HG02623 (cell line): ENCODE measurements around the gene SSUH2.

ENCODE experiments used
- ATAC-seq: cut with Tn5 transposase; IDR thresholded peaks from one replicate; pipeline ENCODE4 v1.9.1; 2021; ENCODE audit warnings: moderate library complexity; ENCODE audit not compliant: unreplicated experiment

Gene SSUH2

DNA sequence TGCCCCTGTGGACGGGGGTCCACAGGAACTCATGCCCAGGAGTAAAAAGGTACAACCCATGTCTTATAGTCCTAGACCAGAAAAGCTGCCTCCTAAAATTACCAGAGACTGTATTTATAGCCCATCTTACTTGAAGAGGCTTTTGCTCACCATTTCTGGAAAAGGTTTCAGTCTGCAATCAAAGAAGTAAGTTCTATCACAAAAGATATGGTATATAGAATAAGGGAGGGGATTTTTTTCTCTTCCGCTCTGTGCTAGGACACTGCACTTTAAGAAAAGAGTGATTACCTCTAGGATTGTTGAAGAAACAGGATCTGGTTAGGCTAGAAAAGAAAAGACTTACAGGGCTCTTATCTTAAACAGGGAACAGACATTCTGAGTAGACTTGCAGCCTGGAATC lies 2.6 kb downstream of the SSUH2 start:
- ATAC-seq: no peak

DNA sequence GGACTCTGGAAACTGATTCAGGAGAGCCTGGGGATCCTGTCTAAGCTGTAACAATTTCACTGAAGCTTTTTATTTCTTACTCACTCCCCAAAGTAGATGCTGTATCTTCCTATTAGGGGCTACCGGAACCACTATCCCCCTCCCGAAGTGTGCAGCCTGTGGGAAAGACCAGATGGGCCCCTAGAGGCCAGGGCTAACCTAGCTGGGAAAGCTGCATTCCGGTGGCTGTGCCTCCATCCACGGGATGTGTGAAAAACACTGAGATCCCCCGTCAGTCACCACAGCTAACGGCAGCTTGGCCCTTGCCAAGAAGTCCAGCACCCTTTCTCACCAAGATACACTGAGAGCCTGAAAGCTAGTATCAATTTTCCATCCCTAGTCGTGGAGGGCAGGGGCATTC lies 3.1 kb downstream of the SSUH2 start:
- ATAC-seq: no peak

DNA sequence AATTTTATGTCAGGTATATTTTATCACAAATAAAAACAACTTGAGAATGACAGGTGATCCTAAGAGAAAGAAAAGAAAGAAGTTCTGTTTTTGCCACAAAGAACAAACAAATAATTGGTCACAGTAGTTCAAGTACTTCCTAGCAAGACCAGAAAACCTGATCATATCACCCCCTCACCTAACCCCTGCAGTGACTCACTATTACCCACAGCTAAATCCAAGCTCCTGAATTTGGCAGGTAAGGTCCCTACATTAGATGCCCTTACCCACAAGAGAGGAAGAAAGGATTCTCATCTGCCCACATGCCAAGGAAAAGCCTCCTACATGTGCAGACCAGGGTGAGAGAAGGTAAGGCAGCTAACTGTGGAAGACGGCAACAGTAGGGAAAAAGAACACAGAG lies 4.4 kb downstream of the SSUH2 start:
- no peak for ATAC-seq

DNA sequence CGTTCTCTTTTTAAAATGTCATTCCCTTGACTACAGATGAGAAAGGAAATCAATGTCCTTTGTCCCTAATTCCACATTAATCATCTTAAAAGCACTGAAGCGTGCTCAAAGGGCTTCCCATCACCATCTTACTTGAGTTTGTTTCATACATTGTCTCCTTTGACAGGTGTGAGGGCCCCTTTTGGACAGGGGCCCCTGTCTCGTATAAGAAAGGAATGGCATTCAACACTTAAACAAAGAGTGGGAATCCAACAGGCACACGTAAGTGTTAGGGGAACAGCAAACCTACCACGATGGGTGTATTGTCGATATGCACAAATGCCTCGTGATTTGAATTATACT lies 5.0 kb downstream of the SSUH2 start:
- no peak for ATAC-seq

DNA sequence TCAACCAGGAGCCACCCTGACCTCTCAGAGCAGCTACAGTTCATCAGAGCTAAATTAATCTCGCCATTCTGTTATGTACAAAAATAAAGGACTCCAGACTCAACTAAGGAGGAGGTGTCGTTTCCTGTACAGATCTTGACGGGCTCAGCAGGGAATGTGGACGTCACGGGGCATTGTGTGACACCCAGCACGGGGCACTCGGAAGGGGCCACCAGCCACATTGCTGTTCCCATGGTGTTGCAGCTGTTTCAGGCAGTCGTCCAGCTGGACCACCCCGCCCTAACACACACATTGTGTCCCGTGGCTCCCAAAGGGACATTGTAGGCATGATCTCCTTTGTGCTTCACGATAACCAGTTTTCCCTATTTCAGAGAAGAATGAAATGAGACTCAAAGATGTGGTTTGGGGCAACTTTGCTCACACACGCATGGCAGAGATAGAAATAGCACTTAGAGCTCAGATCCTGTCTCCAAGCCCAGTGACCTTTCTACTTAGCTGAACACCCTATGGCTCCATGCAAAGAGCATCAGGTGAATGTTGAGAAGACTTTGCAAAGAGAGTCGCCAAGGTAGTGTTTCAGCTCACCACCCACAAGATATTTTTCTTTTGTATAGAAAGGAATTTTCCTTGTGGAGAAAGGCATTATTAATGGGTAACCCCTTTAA lies 5.5 kb downstream of the SSUH2 start:
- no peak for ATAC-seq

DNA sequence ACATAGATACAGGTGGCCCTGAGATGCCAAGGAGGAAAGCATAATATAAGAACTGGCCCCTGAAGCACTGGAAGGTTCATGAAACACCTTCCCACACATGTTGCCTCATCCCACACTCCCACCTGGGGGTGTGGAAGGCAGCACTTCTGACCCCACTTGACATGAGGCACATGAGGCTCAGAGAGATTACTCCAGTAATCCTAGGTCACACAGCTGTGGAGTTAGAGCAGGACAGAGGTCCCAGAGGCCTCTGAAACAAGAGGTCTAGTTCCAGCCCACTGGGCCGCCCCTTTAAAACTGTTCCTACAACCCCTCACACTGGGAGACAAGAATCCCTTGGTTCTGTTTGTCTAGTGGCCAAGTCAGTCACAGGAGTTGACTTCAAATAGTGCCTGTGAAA lies 7.2 kb downstream of the SSUH2 start:
- ATAC-seq: no peak

DNA sequence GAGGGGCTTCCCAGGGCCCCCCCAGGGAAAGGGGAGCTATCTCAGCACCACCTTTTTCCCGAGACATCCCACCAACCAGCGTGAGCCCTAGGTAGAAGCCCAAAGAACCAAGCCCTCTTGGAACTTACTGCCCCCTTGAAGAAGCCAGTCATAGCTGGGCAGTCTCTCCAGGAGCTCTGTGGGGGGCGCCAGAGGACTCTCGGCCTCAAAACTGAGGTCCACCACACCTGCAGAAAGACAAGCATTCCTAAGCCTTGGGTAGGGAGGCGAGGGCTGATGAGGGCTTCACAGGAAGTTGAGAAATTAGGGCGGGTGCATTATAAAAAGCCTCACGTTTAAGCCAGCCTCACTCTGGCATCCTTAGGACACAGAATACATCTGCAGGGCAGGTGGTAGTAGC lies 9.0 kb downstream of the SSUH2 start:
- no peak for ATAC-seq

DNA sequence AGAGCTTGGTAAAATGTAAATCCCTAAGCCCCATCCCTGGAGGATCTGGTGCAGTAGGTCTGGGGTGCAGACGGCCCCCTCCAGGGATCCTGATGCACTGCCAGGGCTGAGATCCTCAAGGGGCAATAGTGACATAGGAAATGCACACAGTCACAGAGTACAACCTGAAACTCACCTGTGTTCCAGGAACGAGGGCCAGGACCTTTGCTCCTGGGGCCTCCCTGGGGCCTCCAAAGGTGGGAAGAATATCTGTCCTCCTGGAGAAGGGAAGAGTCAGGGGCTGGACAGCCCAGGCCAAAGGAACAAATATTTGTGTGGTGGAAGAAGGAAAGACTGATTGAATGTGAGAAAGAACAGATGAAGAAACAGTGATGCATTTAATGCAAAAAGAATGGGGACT lies 9.5 kb downstream of the SSUH2 start:
- no peak for ATAC-seq

DNA sequence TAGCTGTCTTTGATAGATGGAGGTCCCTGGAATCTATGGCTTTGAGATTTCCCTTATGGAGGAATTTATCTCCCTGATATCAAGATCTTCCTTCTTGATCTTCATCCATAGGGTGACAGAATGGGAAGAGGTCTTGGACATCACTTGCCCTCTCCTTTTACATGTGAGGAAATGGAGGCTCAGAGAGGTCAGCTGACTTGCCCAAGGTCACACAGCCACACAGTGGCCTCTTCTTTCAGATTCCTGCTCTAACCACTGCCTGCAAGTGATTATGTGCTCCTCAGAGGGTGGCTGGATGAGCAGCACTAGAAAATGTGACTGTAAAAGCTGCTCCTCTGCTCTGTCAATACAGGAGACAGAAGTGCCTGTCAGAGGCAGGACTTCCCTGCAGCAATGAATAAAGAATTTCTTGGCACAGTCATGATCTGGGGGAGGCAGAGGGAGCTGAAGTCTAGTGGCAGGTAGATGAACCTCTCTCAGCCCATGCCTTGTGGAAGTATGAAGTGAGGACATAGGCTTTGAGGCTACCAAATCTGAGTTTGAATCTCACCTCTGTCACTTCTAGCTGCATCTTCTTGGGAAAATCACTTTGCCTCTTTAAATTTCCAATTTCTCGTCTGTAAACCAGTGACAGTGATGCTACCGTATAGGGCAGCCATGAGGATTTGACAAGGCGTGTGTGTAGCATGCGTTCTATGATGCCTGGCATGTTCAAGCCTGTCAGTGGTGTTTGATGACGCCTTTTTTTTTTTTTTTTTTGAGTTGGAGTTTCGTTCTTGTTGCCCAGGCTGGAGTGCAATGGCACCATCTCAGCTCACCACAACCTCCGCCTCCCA lies 12.0 kb downstream of the SSUH2 start:
- ATAC-seq: no peak

DNA sequence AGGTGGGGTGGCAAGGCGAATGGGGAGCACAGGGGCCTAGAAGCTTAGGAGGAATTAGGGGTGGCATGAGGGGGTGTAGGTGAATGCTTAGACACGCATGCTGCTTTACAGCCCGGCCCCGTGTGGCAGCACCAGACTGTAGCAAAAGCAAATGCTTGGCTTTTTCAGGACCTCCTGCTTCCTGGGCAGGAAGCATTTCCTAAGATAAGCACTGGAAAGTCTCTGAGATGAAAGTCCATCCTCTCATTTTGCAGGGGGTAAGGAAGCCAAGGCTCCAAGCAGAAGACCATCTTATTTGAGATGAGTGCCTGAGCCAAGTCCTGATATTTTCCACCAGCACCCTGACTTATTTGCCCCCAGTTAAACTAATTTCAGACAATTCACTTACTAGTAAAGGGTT lies 12.9 kb downstream of the SSUH2 start:
- no peak for ATAC-seq

DNA sequence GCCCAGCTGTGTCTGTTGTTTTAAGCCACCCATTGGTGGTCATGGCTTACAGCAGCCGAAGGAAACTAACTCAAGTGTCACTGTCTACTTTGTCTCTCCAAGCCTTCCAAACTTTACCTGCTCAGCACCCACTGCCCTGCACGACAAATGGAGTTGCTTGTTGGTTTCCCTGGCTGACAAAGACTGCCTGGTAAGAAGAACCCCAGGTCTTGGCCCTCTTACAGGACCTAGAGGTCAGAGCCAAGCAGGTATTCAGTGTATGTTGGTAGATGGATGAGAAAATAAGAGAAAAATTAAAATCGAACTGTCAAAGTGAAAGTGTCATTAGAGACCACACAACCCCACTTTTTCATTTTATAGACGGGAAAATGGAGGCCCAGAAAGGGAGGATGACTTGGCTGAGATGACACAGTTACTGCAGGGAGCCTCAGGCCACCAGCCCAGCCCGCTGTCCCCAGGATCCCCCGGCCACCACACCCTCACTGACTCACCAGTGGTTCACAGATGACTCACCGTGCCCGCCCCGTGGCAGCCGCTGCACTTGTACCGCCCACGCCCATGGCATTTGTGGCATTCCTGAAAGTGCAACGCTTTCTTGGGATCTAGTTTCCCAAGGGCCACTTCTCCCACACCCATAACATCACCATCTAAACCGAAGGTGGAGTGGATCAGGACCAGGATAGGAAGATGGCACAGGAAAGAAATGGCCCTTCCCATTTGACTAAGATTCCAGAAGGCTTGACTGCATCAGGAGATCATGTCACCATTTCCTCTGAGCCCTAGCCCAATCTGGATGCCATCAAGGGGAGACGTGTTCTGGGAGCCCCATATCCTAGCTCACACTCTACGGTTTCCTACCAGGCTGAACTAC lies 15.2 kb downstream of the SSUH2 start:
- ATAC-seq: peak; percentile 51

DNA sequence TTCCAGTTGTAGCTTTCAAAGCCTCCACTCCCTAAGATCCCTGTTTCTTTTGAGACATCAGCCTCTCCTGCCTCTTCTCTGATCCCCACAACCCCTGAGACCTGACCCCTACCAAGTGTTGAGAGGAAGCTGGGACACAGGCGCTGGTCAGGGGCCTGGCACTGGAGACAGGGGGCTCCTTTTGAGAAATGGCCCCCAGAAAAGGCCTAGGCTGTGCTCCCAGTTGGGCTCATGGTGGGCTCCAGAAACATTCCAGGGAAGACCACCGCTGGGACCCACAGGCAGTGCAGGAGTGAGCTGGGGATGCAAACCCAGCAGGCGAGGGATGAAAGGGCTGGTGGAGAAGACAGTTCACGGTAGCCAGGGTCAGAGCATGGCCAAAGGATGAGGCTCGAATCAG lies 16.6 kb downstream of the SSUH2 start:
- no peak for ATAC-seq

DNA sequence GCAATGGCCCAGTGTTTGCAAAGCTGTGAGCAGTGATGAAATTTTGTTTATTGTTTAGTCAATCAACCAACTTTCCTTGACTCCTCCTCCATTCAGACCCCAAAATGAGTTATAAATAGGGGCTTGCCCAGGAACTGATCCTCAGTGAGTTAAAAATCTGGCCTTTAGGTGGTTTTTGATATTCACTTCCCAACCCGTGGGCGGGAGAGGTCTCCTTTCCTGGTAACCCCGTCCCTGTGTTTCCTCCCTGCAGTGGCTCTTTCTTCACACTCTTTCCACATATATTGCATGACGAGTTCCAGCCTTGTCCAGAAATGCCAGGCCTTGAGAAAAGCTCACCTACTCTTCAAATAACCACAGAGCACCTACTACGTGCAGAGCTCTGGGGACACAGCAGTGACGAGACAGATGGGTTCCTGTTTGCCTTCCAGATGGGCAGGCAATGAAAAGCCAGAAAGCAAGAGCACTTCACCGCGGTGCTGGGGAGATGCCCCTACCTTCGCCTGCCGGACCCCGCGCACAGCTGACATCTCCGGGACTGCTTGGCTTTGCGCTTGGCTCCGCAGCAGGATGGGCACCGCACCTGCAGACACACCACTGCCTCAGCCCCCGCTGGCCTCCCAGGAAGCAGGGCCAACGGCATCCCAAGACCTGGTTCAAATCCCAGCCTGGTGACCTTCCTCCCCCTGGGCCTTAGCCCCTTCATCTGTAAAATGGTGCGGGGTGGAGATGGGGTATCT lies 17.2 kb downstream of the SSUH2 start:
- no peak for ATAC-seq

DNA sequence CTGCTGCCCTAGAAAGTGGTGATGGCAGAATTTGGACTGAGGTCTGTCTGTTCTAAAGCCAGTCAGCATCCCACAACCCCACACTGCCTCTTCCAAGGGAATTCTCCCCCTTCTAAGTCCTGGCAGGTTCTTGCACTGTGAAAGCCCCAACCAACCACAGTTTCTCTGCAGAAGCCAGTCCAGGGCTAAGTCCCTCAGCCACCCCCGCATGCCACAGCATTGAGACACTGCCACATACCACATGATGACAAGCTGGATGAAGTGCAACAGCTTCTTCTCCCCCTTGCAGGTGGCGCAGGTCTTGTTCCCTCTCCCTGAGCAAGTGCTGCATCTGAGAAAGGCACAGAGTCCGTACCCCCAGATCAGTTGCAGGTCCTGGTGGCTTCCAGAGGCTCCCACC lies 18.6 kb downstream of the SSUH2 start:
- no peak for ATAC-seq

DNA sequence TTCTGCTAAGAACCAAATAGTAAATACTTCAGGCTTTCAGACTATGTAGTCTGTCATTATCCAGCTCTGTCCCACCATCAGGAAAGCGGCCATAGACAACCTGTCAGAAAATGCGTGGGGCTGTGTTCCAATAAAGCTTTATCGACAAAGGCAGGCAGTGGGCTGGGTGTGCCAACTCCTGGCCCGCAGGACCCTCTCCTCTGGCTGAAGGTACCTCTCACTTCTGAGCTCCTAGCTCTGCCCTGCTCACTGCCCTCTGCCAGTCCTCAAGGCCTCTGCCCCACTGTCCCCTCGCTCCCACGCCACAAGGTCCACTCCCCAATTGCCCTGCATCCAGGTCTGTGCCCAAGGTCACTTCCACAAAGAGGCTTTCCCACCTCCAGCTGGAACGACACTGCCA lies 20.0 kb downstream of the SSUH2 start:
- ATAC-seq: no peak

DNA sequence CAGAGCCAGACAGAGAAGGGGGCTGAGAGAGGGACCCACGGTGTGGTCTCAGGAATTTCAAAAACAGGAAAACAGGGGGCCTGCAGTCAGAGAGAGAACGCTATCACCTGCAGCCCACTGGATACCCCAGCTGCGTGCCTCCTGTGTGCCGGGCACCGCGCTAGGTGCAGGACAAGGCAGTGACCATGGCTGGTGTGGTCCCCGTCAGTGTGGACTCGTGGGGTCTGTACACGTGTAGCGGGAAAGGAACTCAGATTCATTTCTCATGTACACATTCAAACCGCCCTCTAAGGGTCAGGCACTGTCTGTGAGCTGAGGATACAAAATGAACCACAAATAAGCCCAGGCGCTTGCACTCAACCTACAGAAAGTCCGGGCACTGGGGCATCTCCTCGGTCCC lies 20.9 kb downstream of the SSUH2 start:
- no peak for ATAC-seq

DNA sequence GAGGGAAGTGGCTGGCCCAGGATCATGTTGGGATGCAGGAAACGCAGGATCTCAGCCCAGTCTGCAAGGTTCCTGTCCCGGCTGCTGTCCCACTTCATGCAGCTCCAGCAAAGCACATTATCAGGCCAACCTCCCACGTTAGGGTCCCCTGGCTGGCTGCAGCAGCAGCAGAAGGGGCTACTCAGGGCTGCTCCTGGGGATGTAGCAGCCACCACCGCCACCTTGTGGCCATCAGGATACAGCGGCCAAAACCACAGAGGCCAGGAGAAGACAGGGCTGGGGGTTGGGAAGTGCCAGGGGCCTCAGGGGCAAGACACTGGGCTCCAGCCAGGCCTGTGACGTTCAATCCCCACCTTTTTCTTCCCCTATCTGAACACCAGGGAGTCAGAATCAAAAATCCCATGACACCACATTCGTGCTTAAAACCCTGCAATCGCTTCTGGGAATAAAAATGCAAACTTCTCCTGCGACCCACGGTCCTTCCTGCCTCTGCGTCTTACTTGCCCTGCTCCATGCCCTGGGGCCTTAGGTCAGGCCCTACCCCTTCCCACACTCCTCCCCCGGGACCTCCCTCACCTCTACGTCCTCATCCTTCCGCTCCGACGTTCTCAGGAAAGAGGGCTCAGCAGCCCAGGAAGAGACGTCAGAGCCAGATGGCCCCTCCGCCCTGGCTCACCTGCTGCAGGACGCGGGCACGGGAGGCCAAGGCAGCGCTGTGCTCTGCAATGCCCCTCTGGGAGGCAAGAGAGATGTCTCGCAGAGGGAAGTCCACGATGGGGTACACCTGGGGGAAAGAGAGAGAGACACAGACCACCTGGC lies 21.5 kb downstream of the SSUH2 start:
- peak; percentile 84 for ATAC-seq

DNA sequence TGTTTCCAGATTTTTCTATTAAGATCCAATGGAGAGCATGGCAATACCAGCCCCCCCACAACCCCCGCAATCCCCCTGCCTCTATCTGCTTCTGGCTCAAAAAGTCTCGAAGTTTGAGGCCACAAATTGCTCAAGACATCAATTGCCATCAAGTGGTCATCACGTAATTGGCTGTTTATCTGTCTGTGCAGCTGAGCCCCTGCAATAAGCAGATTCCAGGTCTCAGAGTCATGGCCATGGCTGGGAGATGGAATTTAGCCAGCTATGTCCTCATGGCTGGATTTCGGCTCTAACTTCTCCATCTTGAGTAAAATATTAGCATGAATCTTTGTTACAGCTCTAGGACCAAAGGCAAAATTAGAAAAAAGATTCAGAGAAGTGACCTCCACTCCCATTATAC lies 22.7 kb downstream of the SSUH2 start:
- no peak for ATAC-seq

DNA sequence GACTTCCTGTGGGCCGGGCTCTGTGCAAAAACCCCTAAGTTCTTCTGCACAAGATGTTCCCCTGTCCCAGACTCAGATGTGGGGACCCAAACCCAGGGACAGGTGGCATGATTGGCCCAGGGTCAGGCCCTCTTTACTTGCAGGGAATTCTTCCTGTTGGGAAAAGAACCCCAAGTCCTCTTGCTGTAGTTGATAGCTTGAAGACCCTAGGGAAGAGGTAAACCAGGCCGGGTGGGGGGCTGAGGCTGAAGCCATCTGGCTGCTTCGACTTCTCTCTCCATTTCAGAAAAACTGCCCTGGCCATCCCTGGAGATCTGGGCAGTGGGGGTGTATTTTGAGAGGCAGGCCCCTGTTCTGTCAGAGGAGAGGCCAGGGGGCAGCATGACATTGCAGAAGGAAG lies 23.5 kb downstream of the SSUH2 start:
- no peak for ATAC-seq

DNA sequence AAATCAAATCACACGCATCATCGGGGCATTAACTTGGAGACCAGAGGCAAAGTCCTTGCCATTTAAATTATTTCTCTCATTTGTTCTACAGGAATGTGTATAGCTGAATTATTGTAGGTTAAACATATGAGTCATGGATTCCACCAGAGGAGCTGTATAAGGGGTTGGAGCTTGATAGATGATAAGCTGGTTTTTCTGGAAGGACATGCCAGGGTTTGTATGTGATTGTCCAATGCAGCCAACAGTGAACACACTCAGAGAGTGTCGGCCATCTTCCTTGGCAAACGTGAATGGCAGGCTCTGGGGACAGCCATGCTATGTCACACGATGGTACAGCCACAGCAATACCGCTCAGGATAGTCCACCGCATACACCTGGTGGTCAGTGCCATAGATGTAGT lies 25.1 kb downstream of the SSUH2 start:
- no peak for ATAC-seq
